ENCODE data around the gene ZNF574.
"Not testable (repeated sequence)": the region's sequence is repeated elsewhere in the genome, so short reads cannot be mapped to it uniquely, and the experiment has no call there.

ZNF574 gene

GRCh38 chr19:42083537-42083936 is 7.6 kb downstream of the ZNF574 start:
- no peak for DNase-seq

- no peak for DNase-seq
Observed at GRCh38 chr19:42086188-42086736, 10.3 kb downstream of the ZNF574 start.

DNA sequence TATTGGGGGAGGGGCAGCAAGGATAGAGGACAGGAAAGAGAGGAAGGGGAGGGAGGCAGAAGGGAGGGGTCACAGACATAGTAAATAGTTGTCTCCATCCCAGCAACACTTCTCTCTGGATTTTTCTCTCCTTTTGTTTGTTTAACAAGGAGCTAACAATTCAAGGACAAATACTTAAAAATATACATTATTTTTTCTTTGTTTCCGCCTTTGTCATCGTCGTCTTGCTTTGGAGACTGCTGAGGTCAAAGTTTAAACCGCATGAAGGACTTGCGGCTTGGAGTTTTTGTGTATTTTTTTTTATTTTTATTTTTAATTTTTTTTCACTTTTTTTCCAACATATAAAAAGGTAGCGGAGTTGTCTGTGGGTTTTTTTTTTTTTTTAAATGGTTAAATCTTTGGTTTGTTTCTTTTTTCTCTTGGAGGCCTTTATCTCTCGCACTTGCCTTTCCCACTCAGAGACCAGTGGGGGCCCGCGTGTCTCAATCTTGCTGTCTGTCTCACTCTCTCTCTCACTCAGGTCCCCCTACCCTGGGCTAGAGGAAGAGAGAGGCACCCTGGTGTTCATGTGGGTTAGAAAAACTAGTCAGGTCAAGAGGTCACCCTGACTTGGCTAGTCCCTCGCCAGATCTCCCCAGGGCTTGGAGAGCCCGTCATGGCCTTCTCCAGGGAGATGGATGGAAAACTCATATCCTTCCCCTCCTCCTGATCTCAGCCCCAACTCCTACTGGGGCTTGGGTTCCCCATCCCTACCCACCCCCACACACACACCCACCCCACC is 11.0 kb downstream of the ZNF574 start:
- no peak for DNase-seq

GRCh38 chr19:42088471-42089190 is 12.7 kb downstream of the ZNF574 start:
- DNase-seq: no peak

GRCh38 chr19:42089191-42089750 is 13.3 kb downstream of the ZNF574 start:
- DNase-seq: no peak

DNA sequence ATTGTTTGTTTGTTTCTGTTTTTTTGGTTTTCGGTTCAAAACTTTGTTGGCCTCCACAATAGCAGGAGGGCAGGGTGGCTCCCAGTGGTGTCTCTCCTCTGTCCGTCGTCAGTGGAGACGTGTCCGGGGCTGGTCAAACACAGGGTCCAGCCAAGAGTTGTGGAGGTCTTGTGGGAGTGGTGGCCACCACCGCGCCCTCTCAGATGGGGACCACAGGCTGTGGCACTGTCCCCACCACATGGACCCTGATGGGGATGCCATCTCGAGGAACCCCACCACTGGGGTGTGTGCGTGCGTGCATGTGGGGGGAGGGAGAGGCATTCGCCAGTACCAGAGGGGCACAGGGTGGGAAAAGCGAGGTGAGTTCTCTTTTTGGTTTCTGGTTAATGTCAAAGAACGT is 13.8 kb downstream of the ZNF574 start:
- no peak for DNase-seq

GRCh38 chr19:42090672-42091071 is 14.7 kb downstream of the ZNF574 start:
- DNase-seq: no peak

DNA sequence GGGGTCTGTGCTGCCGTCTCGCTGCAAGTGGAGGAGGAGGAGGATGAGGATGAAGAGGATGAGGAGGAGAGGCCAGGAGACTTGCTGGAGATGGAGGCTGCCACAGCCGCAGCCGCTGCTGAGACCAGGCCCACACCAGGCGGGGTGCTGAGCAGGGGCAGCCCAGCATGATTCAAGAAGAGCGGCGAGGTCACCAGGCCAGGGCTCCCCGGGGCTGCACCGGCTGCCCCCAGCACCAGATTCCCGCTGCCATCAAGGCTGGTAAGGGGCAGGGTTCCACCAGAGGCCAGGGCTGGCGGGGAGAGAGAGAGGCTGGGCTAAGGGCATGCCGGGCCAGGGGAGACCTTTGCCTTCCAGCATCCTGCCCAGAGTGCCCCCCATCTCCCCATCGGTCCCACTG is 15.3 kb downstream of the ZNF574 start:
- no peak for DNase-seq

GRCh38 chr19:42091742-42092141 is 15.8 kb downstream of the ZNF574 start:
- DNase-seq: no peak

DNA sequence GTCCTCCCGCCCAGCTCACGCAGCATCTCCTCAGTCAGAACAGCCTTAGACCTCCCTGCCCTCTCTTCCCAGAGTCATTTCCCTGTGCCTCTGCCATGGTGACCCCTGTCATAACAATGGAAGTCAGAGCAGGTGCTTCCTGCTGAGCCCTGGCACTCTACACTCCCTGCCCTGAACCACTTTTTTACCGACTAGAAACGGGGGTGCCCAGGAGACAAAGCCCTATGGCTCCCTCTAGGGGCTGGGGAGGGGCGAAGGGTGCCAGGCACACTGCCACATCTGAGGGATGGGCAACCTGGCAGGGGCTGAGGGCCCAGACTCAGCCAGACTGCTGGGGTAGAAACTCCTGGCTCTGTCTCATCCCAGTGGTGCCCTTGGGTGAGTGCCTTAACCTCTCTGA is 16.4 kb downstream of the ZNF574 start:
- DNase-seq: no peak

- no peak for DNase-seq
Observed at GRCh38 chr19:42093505-42093904, 17.5 kb downstream of the ZNF574 start.

DNA sequence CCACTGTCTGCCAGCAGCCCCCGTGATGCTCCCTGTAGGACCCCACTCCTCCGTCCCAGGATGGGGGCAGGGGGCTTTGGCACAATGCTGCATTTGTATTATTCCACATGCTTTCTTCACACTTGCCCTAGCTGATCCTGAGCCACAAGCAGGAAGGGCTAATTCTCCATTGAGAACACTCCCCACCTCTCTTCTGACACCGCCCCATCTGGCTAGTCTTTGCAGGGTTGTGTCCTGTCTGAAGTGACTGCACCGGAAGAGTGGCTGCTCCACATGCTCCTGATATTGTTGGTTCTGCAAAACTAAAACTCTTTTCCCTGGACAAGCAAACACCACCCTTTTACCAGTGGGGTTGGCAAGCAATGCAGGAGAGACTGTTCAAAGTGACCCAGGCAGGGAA is 18.0 kb downstream of the ZNF574 start:
- no peak for DNase-seq

- no peak for DNase-seq
Observed at GRCh38 chr19:42095142-42095813, 19.3 kb downstream of the ZNF574 start.

DNA sequence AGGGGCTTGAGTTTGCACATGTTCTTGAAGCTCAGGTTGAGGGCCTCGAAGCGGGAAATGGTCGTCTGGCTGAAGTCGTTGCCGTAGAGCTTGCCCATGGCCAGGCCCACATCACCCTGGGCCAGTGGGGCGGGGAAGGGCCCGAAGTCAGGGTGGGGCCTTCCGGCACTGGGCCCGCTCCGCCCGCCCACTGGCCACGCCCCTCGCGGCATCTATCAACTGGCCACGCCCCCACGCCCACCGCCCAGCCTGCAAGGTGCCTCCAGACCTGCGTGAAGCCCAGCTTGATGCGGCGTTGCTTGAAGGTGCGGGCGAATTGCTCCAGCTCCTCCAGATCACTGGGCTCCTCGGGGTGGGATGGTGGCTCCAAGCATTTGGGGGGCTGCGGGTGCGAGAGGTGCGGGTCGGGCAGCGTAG is 19.9 kb downstream of the ZNF574 start:
- no peak for DNase-seq

- no peak for DNase-seq
Observed at GRCh38 chr19:42096255-42096837, 20.4 kb downstream of the ZNF574 start.

DNA sequence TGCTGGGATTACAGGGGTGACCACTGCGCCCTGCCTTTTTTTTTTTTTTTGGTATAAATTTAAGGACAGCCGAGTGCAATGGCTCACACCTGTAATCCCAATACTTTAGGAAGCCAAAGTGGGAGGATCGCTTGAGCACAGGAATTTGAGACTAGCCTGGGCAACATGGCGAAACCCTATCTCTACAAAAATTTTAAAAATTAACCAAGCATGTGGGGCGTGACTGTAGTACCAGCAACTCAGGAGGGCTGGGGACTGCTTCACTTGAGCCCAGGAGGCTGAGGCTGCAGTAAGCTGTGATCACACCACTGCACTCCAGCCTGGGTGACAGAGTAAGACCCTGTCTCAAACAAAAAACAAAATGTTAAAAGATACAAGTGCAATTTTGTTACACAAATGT is 21.5 kb downstream of the ZNF574 start:
- no peak for DNase-seq

- DNase-seq: no peak
Observed at GRCh38 chr19:42098781-42099180, 22.8 kb downstream of the ZNF574 start.

- no peak for DNase-seq
Observed at GRCh38 chr19:42099336-42099925, 23.5 kb downstream of the ZNF574 start.

DNA sequence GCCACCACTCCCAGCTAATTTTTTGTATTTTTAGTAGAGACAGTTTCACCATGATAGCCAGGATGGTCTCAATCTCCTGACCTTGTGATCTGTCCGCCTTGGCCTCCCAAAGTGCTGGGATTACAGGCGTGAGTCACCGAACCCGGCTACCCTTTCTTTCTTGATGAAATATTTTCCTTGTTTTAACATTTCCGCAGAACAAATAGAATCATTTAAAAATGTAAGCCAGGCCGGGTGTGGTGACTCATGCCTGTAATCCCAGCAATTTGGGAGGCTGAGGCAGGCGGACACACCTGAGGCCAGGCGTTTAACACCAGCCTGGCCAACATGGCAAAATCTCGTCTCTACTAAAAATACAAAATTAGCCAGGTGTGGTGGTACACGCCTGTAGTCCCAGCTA is 24.3 kb downstream of the ZNF574 start:
- DNase-seq: not testable (repeated sequence)

- no peak for DNase-seq
Observed at GRCh38 chr19:42102877-42103276, 26.9 kb downstream of the ZNF574 start.

GRCh38 chr19:42105368-42105767 is 29.4 kb downstream of the ZNF574 start:
- DNase-seq: no peak
